GM13977 (cell line): Measurements from ENCODE around the gene RABL6.
"Not testable (repeated sequence)": the region's sequence is repeated elsewhere in the genome, so short reads cannot be mapped to it uniquely, and the experiment has no call there.

Experiments used
- DNase-seq: peaks from one replicate; pipeline ENCODE4 v3.0.0; 2012; ENCODE audit warnings: low spot score
- CTCF ChIP-seq: IDR thresholded peaks from 2 replicates; pipeline ENCODE4 v1.5.1; 2012; ENCODE audit warnings: mild to moderate bottlenecking, control low read depth; ENCODE audit not compliant: insufficient read depth; ENCODE audit errors: extremely low read depth, missing control alignments
- in situ Hi-C: fragments of 300-500 bp; cut with MboI; formaldehyde crosslinking; loops from one replicate; pipeline ENCODE4 v1.12.0; 2022; ENCODE audit warnings: low sequenced_read_pairs, low pct_unique_long_range_greater_than_20kb, mixed read lengths, inconsistent platforms; ENCODE audit not compliant: unreplicated experiment

RABL6 gene

GRCh38 chr9:136835162-136835931 lies 27.6 kb downstream of the RABL6 start:
- in situ Hi-C loops = no loop called here
- DNase-seq = no peak
- TF ChIP-seq CTCF = no peak

GRCh38 chr9:136835932-136836904 lies 28.5 kb downstream of the RABL6 start:
- in situ Hi-C loops = no loop called here
- no peak for DNase-seq

DNA sequence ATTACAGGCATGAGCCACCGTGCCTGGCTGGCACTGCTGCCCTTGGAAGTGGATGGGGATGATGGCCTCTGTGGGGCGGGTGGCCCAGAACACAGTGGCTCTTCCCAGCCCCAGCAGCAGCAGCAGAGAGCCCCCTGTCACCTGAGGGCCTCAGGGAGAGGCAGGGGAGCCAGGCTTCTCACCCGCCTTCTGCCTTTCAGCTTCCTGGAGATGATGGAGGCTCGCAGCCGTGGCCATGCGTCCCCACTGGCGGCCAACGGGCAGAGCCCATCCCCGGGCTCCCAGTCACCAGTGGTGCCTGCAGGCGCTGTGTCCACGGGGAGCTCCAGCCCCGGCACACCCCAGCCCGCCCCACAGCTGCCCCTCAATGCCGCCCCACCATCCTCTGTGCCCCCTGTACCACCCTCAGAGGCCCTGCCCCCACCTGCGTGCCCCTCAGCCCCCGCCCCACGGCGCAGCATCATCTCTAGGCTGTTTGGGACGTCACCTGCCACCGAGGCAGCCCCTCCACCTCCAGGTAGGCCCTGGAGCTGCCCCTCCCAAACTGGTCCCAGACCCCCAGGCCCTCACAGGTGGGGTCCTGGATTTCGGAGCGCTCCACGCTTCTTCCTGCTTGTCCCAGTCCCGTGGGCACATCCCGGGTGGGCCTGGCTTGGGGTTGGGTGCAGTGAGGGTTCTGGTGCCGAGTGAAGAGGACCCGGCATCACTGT lies 29.6 kb downstream of the RABL6 start:
- no peak for TF ChIP-seq CTCF
- no peak for DNase-seq
- in situ Hi-C loops = no loop called here

More at GRCh38 chr9:136835932-136836904, 28.5 kb downstream of the RABL6 start:
- no peak for TF ChIP-seq CTCF

- DNase-seq, in situ Hi-C loops: not testable (repeated sequence)
Measured at GRCh38 chr9:136837856-136838277, 30.1 kb downstream of the RABL6 start.

DNA sequence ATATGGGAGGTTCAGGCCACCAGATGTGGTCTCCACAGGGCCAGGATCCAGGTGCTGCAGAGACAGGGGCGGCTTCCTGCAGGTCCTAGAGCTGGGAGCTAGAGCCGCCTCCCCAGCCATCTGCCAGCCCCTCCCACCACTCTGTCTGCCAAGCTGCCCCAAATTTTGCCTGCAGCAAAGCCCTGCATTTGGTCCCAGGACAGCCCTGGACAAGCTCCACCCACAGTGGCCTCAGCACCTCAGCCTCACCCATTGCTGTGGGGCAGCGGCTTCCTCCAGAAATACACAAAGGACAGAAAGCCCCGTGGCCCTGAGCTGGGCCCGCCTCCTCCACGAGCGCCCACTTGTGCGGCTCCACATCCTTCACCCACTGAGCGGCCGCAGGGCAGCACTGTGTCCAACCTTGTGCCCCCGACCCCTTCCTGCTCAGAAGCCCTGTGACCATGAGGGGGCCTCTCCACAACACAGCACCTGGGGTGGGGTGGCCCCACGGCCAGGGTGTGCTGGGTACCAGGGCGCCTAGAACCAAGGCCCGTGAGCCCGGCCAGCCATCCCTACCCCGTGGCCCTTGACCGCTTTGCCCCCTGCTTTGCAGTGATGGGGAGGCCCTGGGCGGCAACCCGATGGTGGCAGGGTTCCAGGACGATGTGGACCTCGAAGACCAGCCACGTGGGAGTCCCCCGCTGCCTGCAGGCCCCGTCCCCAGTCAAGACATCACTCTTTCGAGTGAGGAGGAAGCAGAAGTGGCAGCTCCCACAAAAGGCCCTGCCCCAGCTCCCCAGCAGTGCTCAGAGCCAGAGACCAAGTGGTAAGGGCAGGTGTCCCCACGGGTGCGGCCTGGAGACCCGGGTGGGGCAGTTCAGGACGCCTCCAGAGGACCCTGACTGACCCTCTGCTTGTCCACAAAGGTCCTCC lies 30.8 kb downstream of the RABL6 start:
- in situ Hi-C loops = no loop called here
- no peak for TF ChIP-seq CTCF
- no peak for DNase-seq

- no peak for DNase-seq
- in situ Hi-C loops = no loop called here
- TF ChIP-seq CTCF = no peak
Measured at GRCh38 chr9:136839229-136840139, 31.7 kb downstream of the RABL6 start.
